Measurements from ENCODE around the gene HS1BP3.

DNA sequence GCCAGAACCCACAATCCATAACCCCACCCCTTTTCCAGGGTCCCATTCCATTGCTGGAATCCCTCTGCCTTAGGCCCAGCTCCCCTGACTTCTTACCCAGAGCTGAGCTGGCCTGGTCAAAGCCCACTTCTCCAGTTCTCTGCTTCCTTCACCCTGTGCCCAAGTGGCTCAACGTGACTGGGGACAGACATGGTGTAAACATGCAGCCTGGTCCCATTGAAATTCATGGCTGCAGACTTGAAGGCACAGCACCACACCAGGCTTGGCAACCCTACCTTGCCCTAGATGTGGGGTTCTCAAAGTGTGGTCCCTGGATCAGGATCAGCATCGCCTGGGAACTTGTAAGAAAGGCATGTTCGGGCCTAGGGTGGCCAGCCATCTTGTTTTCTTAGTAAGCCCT lies 3.7 kb downstream of the HS1BP3 start:
- TF ChIP-seq, protein P1, sequence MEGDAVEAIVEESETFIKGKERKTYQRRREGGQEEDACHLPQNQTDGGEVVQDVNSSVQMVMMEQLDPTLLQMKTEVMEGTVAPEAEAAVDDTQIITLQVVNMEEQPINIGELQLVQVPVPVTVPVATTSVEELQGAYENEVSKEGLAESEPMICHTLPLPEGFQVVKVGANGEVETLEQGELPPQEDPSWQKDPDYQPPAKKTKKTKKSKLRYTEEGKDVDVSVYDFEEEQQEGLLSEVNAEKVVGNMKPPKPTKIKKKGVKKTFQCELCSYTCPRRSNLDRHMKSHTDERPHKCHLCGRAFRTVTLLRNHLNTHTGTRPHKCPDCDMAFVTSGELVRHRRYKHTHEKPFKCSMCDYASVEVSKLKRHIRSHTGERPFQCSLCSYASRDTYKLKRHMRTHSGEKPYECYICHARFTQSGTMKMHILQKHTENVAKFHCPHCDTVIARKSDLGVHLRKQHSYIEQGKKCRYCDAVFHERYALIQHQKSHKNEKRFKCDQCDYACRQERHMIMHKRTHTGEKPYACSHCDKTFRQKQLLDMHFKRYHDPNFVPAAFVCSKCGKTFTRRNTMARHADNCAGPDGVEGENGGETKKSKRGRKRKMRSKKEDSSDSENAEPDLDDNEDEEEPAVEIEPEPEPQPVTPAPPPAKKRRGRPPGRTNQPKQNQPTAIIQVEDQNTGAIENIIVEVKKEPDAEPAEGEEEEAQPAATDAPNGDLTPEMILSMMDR (IDR thresholded peaks at IDR 0.05) = no peak
- TF ChIP-seq POLR2A (IDR thresholded peaks at IDR 0.05) (no peak), POLR2AphosphoS5 (IDR thresholded peaks at IDR 0.05) (no peak), EP300 (IDR thresholded peaks at IDR 0.05) (no peak)
